ENCODE data around the gene HOMER2.

Gene HOMER2

DNA sequence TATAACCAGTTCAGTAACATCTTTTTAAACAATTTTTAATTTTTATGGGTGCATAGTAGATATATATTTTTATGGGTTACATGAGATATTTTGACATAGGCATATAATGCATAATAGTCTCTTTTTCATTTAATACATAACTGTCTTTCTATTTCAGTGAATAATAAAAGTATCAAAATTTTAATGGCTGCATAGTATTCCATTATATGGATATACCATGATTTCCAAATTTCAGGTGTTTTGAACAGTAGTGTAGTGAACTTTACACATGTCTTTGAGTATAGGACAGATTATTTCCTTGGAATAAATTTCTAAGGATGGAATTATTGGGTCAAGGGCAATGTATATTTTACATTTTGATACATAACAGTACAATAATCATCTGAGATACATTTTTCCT is 132.4 kb downstream of the HOMER2 start:
- no peak for ATAC-seq (ENCODE audit: low read depth)
- TF ChIP-seq, protein P1, sequence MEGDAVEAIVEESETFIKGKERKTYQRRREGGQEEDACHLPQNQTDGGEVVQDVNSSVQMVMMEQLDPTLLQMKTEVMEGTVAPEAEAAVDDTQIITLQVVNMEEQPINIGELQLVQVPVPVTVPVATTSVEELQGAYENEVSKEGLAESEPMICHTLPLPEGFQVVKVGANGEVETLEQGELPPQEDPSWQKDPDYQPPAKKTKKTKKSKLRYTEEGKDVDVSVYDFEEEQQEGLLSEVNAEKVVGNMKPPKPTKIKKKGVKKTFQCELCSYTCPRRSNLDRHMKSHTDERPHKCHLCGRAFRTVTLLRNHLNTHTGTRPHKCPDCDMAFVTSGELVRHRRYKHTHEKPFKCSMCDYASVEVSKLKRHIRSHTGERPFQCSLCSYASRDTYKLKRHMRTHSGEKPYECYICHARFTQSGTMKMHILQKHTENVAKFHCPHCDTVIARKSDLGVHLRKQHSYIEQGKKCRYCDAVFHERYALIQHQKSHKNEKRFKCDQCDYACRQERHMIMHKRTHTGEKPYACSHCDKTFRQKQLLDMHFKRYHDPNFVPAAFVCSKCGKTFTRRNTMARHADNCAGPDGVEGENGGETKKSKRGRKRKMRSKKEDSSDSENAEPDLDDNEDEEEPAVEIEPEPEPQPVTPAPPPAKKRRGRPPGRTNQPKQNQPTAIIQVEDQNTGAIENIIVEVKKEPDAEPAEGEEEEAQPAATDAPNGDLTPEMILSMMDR (IDR thresholded peaks at IDR 0.05; ENCODE audit: poor library complexity, severe bottlenecking): no peak
- no peaks in the 10 kb centered on the region for H3K27me3 ChIP-seq (ENCODE audit: insufficient read depth, poor library complexity, severe bottlenecking)
- DNase-seq (ENCODE audit: low spot score): no peak
- no peaks in the 10 kb centered on the region for H3K4me1 ChIP-seq (ENCODE audit: insufficient read depth, poor library complexity, severe bottlenecking)
- no peak overlapping the region for H3K4me3 ChIP-seq (ENCODE audit: severe bottlenecking)
- peaks cover 98% of the 10 kb centered on the region for H3K36me3 ChIP-seq (ENCODE audit: low read depth)
- H3K9me3 ChIP-seq (ENCODE audit: severe bottlenecking): no peaks in the 10 kb centered on the region
- H3K27ac ChIP-seq (ENCODE audit: poor library complexity, severe bottlenecking): no peak overlapping the region

DNA sequence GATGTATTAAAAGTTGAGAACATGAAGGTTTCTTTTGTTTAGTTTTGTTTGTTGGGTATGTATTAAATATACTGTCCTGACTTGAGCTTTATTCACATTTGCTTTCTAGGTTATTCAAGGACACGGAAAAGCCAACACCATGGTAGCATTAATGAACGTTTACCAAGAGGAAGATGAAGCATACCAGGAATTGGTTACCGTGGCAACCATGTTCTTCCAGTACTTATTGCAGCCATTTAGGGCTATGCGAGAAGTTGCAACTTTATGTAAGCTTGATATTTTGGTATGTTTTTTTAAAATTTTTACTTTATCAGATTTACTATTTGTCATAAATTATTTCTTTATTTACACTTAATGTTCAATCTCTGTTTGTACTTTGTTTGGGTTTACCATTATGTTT is 139.5 kb downstream of the HOMER2 start:
- H3K27ac ChIP-seq (ENCODE audit: poor library complexity, severe bottlenecking): no peak overlapping the region
- H3K9me3 ChIP-seq (ENCODE audit: severe bottlenecking): no peaks in the 10 kb centered on the region
- H3K4me1 ChIP-seq (ENCODE audit: insufficient read depth, poor library complexity, severe bottlenecking): peaks cover 10% of the 10 kb centered on the region
- no peaks in the 10 kb centered on the region for H3K27me3 ChIP-seq (ENCODE audit: insufficient read depth, poor library complexity, severe bottlenecking)
- TF ChIP-seq, protein P1 (IDR thresholded peaks at IDR 0.05; ENCODE audit: poor library complexity, severe bottlenecking): no peak
- H3K36me3 ChIP-seq (ENCODE audit: low read depth): peaks cover 59% of the 10 kb centered on the region
- no peak overlapping the region for H3K4me3 ChIP-seq (ENCODE audit: severe bottlenecking)
- no peak for ATAC-seq (ENCODE audit: low read depth)
- DNase-seq (ENCODE audit: low spot score): no peak

DNA sequence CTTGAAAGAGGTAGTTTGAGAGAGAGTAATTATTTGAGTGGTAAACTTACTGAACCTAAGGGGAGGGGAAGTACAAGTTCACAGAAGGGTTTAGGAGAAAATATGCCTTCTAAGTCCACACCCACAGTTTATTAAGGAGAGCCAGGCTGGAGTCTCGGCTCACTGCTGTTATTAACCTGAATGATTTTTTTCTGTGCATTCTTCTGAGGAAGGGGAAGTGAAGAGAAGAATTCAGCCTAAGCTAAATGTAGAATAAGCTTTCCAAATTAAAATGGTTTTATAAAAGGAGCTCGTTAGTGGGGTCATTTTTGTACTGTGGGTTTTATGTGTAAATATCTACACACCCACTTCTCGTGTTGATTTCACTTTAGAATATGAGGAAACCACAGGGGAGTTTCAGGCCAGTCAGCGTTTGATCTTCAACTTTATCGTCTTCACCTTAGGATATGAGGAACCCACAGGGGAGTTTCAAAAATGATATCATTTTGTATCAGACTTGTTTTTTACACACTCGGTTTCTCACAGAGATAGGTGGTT is 141.6 kb downstream of the HOMER2 start:
- ATAC-seq (ENCODE audit: low read depth): no peak
- Histone ChIP-seq H3K9me3 (ENCODE audit: severe bottlenecking) (no peaks in the 10 kb centered on the region), H3K36me3 (ENCODE audit: low read depth) (peaks cover 39% of the 10 kb centered on the region), H3K4me3 (ENCODE audit: severe bottlenecking) (peak overlapping the region; percentile 97), H3K4me1 (ENCODE audit: insufficient read depth, poor library complexity, severe bottlenecking) (peaks cover 10% of the 10 kb centered on the region), H3K27me3 (ENCODE audit: insufficient read depth, poor library complexity, severe bottlenecking) (no peaks in the 10 kb centered on the region), H3K27ac (ENCODE audit: poor library complexity, severe bottlenecking) (peak overlapping the region; percentile 94)
- no peak for DNase-seq (ENCODE audit: low spot score)
- TF ChIP-seq, protein P1 (IDR thresholded peaks at IDR 0.05; ENCODE audit: poor library complexity, severe bottlenecking): no peak

DNA sequence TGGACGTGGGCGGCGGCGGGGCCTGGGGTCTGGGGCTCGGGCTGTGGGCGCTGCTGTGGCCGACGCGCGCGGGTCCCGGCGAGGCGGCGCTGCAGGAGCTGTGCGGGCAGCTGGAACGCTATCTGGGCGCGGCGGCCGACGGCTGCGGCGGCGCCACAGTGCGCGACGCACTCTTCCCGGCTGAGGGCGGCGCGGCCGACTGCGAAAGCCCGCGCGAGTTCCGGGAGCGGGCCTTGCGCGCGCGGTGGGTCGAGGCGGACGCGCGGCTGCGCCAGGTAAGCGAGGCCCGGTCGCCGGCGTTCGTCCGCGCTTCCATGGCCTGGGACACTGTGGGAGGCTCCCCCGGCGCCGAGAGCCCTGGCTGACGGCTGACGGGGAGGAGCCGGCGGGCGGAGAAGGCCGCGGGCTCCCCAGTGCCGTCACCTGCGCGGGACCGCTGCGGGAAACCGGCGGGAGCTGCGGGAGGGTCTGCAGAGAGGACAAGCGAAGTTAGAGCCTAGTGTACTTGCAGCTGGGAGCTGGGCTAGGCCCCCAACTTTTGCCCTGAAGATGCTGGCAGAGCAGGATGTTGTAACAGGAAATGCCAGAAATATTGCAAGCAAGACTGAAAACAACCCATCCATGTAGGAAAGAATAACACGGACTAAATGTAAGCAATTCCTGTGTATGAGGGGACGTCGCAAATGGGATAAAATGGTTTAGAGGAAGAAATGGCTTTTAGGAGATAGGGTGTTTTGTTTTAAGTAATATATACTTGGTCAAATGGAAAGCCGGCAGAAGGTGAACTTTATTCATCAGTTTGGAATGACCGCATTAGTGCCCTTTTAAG is 142.2 kb downstream of the HOMER2 start:
- ATAC-seq (ENCODE audit: low read depth): peak; percentile 27
- Histone ChIP-seq H3K9me3 (ENCODE audit: severe bottlenecking) (no peaks in the 10 kb centered on the region), H3K27ac (ENCODE audit: poor library complexity, severe bottlenecking) (peak overlapping the region; percentile 94), H3K27me3 (ENCODE audit: insufficient read depth, poor library complexity, severe bottlenecking) (no peaks in the 10 kb centered on the region), H3K36me3 (ENCODE audit: low read depth) (peaks cover 32% of the 10 kb centered on the region), H3K4me1 (ENCODE audit: insufficient read depth, poor library complexity, severe bottlenecking) (peaks cover 10% of the 10 kb centered on the region), H3K4me3 (ENCODE audit: severe bottlenecking) (peak overlapping the region; percentile 97)
- TF ChIP-seq, protein P1 (IDR thresholded peaks at IDR 0.05; ENCODE audit: poor library complexity, severe bottlenecking): peak; percentile 56
- DNase-seq (ENCODE audit: low spot score): no peak

Data from RWPE2 (cell line).